ENCODE measurements around the gene EZR. TPM values are rescaled to one million over a fixed set of nuclear protein-coding genes. Genes with fewer than 3 reads are reported as not detected.

The EZR gene
- total and polyA plus RNA-seq, 2 of the 13 experiments (the other 11 are each of a cell fraction or from before 2014, with no cell fraction given): 34.7 to 60.3 TPM

DNA sequence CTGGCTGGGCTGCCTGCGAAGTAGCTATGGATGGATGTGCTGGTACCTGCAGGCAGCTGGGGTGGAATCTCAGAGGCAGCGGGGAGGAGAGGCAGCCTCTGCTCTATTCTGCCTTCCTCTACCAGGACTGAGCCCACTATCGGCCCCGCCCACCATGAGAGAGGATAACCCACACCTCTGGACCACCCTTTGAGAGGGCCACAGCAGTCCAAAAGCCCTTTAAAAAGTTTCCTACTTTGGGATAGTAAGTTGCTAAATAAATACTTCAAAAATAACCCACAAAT lies 36.1 kb downstream of the EZR start:
- no peak for TF ChIP-seq ZNF296 (CRISPR knock-in tag; conservative IDR thresholded peaks at IDR 0.05)
- no peak for TF ChIP-seq ZFX (CRISPR knock-in tag; IDR thresholded peaks at IDR 0.05; ENCODE audit: low read depth)
- no peak for TF ChIP-seq SSRP1 (CRISPR knock-in tag; IDR thresholded peaks at IDR 0.05)
- no peak for TF ChIP-seq TCF12 (IDR thresholded peaks at IDR 0.05)
- no peak for TF ChIP-seq TCF12 (CRISPR knock-in tag; IDR thresholded peaks at IDR 0.05)
- TF ChIP-seq ZFP1 (CRISPR knock-in tag; IDR thresholded peaks at IDR 0.05): no peak
- TF ChIP-seq CTCF (CRISPR knock-in tag; IDR thresholded peaks at IDR 0.05): no peak
- TF ChIP-seq CERS6 (CRISPR knock-in tag; IDR thresholded peaks at IDR 0.05): no peak
- TF ChIP-seq, protein P1, sequence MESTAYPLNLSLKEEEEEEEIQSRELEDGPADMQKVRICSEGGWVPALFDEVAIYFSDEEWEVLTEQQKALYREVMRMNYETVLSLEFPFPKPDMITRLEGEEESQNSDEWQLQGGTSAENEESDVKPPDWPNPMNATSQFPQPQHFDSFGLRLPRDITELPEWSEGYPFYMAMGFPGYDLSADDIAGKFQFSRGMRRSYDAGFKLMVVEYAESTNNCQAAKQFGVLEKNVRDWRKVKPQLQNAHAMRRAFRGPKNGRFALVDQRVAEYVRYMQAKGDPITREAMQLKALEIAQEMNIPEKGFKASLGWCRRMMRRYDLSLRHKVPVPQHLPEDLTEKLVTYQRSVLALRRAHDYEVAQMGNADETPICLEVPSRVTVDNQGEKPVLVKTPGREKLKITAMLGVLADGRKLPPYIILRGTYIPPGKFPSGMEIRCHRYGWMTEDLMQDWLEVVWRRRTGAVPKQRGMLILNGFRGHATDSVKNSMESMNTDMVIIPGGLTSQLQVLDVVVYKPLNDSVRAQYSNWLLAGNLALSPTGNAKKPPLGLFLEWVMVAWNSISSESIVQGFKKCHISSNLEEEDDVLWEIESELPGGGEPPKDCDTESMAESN (CRISPR knock-in tag; conservative IDR thresholded peaks at IDR 0.05): no peak
- TF ChIP-seq, protein P2, sequence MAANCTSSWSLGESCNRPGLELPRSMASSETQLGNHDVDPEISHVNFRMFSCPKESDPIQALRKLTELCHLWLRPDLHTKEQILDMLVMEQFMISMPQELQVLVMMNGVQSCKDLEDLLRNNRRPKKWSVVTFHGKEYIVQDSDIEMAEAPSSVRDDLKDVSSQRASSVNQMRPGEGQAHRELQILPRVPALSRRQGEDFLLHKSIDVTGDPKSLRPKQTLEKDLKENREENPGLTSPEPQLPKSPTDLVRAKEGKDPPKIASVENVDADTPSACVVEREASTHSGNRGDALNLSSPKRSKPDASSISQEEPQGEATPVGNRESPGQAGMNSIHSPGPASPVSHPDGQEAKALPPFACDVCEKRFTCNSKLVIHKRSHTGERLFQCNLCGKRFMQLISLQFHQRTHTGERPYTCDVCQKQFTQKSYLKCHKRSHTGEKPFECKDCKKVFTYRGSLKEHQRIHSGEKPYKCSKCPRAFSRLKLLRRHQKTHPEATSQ (CRISPR knock-in tag; IDR thresholded peaks at IDR 0.05; ENCODE audit: borderline replicate concordance): no peak
- TF ChIP-seq STAT6 (CRISPR knock-in tag; IDR thresholded peaks at IDR 0.05; ENCODE audit: borderline replicate concordance): no peak
- TF ChIP-seq ETV6 (CRISPR knock-in tag; conservative IDR thresholded peaks at IDR 0.05): no peak
- TF ChIP-seq YEATS2 (CRISPR knock-in tag; IDR thresholded peaks at IDR 0.05; ENCODE audit: borderline replicate concordance): no peak
- no peak for TF ChIP-seq RBAK (CRISPR knock-in tag; IDR thresholded peaks at IDR 0.05)
- TF ChIP-seq RBM22 (optimal IDR thresholded peaks at IDR 0.05; ENCODE audit: low read length): no peak
- TF ChIP-seq ZNF34 (CRISPR knock-in tag; IDR thresholded peaks at IDR 0.05; ENCODE audit: borderline replicate concordance): no peak
- TF ChIP-seq RBM39 (IDR thresholded peaks at IDR 0.05; ENCODE audit: low read depth, low read length, poor library complexity, severe bottlenecking): no peak
- no peak overlapping the region for H3K9ac ChIP-seq (ENCODE audit: insufficient read depth, low read depth, low read length)
- no peak overlapping the region for H3K27ac ChIP-seq (ENCODE audit: extremely low read length, insufficient read depth, low read length)
- CTCF ChIA-PET (ENCODE audit: low intra/inter-chr PET ratio, low total read pairs): no interaction called here
- no peaks in the 10 kb centered on the region for H3K27me3 ChIP-seq (ENCODE audit: control insufficient read depth in 1 of 2, insufficient read depth in 2 of 2, low read length in 2 of 2)
- H3K79me2 ChIP-seq (ENCODE audit: insufficient read depth, low read length): no peaks in the 10 kb centered on the region
- no peak overlapping the region for H3K4me3 ChIP-seq (replicated peaks in 1 of 3; ENCODE audit: insufficient read depth in 1 of 3, low read depth in 2 of 3, low read length in 3 of 3)
- intact Hi-C loops (cut with micrococcal nuclease; ENCODE audit: unreplicated experiment): no loop called here
- no peak overlapping the region for H3K4me2 ChIP-seq (ENCODE audit: low read depth, low read length)
- no peak for DNase-seq (ENCODE audit: low spot score)
- no peak for ATAC-seq
- FAIRE-seq: no peak
- BruUV-seq (replicated peaks): no TSS peak
- H3K4me1 ChIP-seq (ENCODE audit: insufficient read depth, low read length): no peaks in the 10 kb centered on the region
- H3K36me3 ChIP-seq (replicated peaks in 1 of 2; ENCODE audit: control insufficient read depth in 1 of 2, insufficient read depth in 2 of 2, low read length in 2 of 2): peaks cover 44 to 77% of the 10 kb centered on the region in 2 experiments
- in situ Hi-C loops (cut with HindIII; ENCODE audit: extremely low pct_ligation_motif_present, low pct_unique_long_range_greater_than_20kb): no loop called here
- 71% methylated on average over 4 of the region's 4 CpGs for WGBS (ENCODE audit: low lambda C conversion rate)
- no peak overlapping the region for H2AFZ ChIP-seq (ENCODE audit: low read length)
- H4K20me1 ChIP-seq (ENCODE audit: insufficient read depth, low read length): no peaks in the 10 kb centered on the region
- H3K9me3 ChIP-seq (ENCODE audit: low read length): no peaks in the 10 kb centered on the region
- POLR2A ChIA-PET: no interaction called here
